A673 (cell line): Measurements from ENCODE around the gene SAMD15.

Experiments
- CTCF ChIP-seq: fragments of 300-800, 200-600 bp; sonication (generic); conservative IDR thresholded peaks from 2 replicates; pipeline ENCODE4 v1.5.1; 2017; ENCODE audit warnings: low read depth, mild to moderate bottlenecking, antibody characterized with exemption, low read length, moderate library complexity, mixed read lengths
- EZH2 ChIP-seq: fragments of 200-600 bp; sonication (generic); IDR thresholded peaks from 2 replicates; pipeline ENCODE4 v1.6.1; 2017; ENCODE audit warnings: borderline replicate concordance, low read depth, mild to moderate bottlenecking, mixed read lengths, antibody characterized with exemption, low read length; ENCODE audit not compliant: poor library complexity, severe bottlenecking

GRCh38 chr14:77353469-77354141 lies 23.6 kb upstream of the SAMD15 start:
- TF ChIP-seq CTCF (no peak), EZH2 (no peak)
